ENCODE data around the gene DET1.
"Not testable (repeated sequence)": the region's sequence is repeated elsewhere in the genome, so short reads cannot be mapped to it uniquely, and the experiment has no call there.

The DET1 gene

DNA sequence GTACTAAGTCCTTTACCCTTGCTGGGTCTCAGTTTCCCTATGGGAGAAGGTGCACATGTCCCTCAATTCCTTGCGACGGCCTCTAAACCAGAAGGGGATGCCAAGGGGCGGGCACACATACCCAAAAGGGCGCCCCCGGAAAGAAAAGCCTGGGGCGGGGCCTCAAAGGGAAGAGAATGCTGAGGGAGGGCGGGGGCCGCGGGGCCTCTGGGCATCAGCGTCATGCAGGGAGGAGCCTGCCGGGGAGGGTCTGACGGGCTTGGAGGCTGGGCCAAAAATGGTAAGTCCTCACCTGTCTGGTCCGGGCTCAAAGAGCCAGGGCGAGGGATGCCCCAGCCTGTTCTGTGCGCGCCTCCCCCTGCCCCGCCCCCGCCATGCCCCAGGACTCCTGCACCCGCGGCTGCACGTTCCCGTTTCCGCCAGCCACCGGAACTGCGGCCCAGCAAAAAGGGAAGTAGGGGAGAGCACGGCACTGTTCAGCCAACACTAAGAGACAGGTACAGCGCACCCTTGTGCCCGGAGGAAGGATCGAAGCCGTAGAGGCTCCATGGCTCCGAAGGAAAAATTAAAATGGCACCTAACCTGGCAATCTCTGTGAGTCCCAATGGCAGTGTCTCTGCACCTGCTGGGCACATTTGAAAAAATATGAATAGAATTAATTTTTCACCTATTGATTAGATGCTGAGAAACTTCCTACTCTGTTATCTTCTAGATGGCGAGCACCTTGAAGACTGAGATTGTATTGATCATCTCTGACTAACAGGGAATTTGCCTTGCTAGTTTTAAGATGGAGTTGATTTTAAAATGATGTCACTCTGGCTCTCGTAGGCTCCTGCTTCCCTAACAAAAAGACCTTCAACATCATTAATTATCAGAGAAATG, at the start of gene DET1:
DET1 (minus strand) TSS at position 434 of the 882 bp plus-strand sequence. CDS start 14,976 bp downstream, outside the sequence.
- DNase-seq = peak; percentile 95

DNA sequence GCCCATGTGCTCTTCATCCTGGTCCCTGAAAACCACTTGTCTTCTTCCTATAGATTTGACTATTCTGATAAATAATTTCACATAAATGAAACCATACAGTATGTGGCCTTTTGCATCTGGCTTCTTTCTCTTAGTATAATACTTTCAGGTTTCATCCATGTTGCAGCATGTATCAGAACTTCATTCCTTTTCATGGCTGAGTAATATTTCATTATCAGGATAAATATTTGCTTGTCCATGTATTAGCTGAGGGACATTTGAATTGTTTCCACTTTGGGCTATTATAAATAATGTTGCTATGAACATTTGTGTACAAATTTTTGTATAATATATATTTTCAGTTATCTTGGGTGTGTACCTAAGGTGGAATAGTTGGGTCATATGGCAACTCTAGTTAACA, 44.9 kb upstream of the DET1 start:
- DNase-seq = no peak

- no peak for DNase-seq
Observed at GRCh38 chr15:88590759-88591158, 44.3 kb upstream of the DET1 start.

DNA sequence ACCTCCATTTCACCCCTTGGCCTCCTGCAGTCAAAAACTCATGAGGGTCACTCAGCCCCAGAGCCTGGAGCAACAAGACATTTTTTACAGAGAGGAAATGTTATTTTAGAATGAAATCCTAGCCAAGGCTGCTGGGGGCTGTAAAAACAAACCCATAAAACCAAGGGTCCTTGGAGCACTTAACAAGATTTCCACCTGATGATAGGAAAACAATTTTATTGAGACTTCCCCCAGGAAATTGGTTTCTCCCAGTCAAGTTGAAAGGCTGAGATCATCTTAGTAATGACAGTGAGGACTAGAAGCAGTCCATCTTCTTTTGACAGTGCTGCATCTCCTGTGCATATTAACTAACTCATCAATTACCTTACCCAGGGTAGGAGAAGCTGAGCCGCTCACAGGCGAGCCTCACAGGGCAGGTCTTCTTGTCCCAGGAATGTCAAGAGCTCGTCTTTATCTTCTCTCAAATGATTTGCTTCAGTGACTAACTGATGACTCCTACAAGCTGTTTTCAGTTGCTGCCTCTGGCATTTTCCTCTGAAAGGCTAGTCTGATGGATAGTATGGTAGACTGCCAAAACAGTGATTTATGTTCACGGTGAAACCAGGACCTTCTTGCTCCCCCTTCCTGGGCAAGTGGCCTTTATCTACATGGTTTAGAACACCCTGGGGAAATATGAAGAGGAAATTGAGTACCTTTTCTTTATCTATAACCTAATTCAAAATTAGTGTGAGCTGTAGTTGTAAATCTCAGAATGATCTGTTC, 40.1 kb upstream of the DET1 start:
- no peak for DNase-seq

GRCh38 chr15:88580532-88580931, 34.1 kb upstream of the DET1 start:
- no peak for DNase-seq

DNA sequence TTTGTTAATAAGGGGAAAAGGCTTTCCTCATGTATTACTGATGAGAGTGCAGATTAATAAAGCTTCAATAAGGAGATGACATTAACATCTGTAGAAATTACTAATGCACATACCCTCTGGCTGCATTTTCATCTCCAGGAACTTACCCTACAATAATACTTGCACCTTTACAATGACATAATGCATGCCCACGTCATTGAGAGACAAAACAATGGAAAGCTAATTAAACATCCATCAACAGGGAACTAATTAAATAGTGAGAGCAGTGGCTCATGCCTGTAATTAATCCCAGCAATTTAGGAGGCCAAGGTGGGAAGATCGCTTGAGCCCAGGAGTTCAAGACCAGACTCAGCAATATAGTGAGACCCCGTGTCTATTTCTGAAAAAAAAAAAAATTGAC, 32.8 kb upstream of the DET1 start:
- no peak for DNase-seq

- DNase-seq = no peak
Observed at GRCh38 chr15:88574655-88575054, 28.2 kb upstream of the DET1 start.

DNA sequence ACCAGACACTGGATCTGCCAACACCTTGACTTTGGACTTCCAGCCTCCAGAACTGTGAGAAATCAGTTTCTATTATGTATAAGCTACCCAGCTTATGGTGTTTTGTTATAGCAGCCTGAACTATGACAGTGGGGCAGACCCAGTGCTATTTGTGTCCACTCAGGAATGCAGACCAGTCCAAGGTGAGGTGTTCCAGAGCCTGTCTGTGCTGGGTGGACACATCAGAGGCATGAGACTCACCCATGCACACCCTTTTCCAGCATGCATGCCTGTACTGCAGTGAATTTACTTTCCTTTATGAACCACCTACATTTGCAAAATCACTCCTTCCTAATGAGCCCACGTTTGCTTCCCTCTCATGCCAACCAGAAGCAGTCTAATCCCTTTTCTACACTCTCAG, 27.6 kb upstream of the DET1 start:
- no peak for DNase-seq

DNA sequence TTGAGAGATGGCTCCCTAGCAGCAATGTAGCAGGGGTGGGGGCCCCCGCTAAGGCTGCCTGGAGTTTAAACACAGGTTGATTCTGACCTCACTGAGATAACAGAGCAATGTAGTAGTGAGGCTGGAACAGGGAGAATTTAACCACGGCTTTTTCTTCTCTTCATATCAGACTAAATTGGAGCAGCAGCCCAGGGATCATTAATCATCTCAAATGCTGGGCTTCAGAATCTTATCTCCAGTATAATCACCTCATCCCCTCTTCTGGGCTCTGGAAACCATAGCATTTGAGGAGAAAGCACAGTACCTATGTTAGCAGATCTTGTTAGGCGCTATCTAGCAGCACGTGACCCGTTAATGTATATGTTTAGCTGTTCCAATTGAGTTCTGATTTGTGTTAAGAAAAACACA, 25.4 kb upstream of the DET1 start:
- no peak for DNase-seq

GRCh38 chr15:88571153-88571851, 24.8 kb upstream of the DET1 start:
- DNase-seq = no peak

GRCh38 chr15:88568589-88568988, 22.1 kb upstream of the DET1 start:
- no peak for DNase-seq

- DNase-seq = peak; percentile 24
Observed at GRCh38 chr15:88564741-88565140, 18.3 kb upstream of the DET1 start.

- no peak for DNase-seq
Observed at GRCh38 chr15:88563638-88564037, 17.2 kb upstream of the DET1 start.

DNA sequence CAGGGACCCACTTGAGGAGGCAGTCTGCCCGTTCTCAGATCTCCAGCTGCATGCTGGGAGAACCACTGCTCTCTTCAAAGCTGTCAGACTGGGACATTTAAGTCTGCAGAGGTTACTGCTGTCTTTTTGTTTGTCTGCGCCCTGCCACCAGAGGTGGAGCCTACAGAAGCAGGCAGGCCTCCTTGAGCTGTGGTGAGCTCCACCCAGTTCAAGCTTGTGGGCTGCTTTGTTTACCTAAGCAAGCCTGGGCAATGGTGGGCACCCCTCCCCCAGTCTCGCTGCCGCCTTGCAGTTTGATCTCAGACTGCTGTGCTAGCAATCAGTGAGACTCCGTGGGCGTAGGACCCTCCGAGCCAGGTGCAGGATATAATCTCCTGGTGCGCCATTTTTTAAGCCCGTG, 13.1 kb upstream of the DET1 start:
- not testable (repeated sequence) for DNase-seq

- not testable (repeated sequence) for DNase-seq
Observed at GRCh38 chr15:88558026-88558425, 11.5 kb upstream of the DET1 start.

- not testable (repeated sequence) for DNase-seq
Observed at GRCh38 chr15:88548009-88548408, 1.5 kb upstream of the DET1 start.

DNA sequence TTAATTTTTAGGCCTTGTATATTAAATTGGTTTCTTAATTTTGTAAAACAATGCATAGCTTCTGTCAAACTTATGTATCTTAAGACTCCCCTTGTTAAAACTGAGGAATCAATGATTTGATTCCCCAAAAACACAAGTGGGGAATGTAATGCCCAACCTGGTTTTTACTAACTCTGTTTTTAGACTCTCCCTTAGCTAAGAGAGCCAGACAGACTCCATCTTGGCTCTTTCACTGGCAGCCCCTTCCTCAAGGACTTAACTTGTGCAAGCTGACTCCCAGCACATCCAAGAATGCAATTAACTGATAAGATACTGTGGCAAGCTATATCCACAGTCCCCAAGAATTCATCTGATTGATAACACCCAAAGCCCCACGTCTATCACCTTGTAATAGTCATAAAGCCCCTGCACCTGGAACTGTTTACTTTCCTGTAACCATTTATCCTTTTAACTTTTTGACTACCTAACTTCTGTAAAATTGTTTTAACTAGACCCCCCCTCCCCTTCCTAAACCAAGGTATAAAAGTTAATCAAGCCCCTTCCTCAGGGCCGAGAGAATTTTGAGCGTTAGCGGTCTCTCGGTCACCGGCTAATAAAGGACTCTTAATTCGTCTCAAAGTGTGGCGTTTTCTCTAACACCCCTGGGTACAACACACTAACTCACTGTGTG, 768 bp downstream of the DET1 start:
- DNase-seq = not testable (repeated sequence)

DNA sequence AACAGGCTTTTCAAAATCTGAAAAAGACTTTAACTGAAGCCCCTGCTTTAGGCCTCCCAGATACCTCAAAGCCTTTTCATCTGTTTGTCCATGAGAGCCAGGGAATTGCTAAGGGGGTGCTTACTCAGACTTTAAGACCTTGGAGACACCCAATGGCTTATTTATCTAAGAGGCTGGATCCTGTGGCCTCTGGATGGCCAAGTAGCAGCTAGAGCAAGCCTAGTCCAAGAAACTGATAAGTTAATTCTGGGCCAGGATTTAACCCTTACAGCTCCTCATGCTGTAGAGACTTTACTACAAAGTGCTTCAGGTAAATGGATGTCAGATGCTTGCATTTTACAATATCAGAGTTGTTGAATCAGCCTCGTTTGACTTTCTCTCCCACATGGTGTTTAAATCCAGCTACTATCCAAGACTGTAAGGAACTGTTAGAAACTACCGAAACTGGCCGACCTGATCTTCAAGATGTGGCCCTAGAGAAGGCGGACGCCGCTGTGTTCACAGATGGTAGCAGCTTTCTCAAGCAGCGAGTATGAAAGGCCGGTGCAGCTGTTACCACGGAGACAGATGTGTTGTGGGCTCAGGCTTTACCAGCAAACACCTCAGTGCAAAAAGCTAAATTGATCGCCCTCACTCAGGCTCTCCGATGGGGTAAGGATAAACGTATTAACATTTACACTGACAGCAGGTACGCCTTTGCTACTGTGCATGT, 3.3 kb downstream of the DET1 start:
- no peak for DNase-seq

DNA sequence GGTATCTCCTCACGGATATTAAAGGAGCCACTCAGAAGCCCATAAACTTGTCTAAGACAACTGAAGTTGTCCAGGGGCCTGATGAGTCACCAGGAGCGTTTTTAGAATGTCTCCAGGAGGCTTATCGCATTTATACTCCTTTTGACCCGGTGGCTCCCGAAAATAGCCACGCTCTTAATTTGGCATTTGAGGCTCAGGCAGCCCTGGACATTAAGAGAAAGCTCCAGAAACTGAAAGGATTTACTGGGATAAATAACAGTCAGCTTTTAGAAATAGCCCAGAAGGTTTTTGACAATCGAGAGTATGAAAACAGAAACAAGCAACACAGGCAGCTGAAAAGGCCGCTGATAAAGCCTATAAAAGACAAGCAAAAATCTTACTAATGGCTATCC, 4.1 kb downstream of the DET1 start:
- peak; percentile 22 for DNase-seq

GRCh38 chr15:88541709-88542341, 4.7 kb downstream of the DET1 start:
- peak; percentile 21 for DNase-seq

DNA sequence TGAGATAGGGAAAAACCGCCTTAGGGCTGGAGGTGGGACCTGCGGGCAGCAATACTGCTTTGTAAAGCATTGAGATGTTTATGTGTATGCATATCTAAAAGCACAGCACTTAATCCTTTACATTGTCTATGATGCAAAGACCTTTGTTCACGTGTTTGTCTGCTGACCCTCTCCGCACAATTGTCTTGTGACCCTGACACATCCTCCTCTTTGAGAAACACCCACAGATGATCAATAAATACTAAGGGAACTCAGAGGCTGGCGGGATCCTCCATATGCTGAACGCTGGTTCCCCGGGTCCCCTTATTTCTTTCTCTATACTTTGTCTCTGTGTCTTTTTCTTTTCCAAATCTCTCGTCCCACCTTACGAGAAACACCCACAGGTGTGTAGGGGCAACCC, 5.4 kb downstream of the DET1 start:
- not testable (repeated sequence) for DNase-seq

DNA sequence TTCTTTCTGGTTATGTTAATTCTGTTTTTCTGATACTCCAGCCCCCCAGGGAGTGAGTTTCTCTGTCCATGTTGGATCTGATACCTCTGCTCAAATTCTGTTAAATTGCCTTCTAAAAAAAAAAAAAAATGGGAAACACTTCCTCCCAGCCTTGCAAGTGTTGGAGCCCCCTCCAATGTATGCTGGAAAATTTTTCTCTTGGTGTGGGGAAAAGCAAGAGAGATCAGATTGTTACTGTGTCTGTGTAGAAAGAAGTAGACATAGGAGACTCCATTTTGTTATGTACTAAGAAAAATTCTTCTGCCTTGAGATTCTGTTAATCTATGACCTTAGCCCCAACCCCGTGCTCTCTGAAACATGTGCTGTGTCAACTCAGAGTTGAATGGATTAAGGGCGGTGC, 6.1 kb downstream of the DET1 start:
- DNase-seq = not testable (repeated sequence)
